Ovary (tissue), 10 donors: ENCODE measurements around the gene TMEM266. TPM values are rescaled to one million over a fixed set of nuclear protein-coding genes. Genes with fewer than 3 reads are reported as not detected.
A peak's percentile ranks its signal among the peaks of the same experiment; 100 is the strongest.
"Not testable (repeated sequence)": the region's sequence is repeated elsewhere in the genome, so short reads cannot be mapped to it uniquely, and the experiment has no call there.

Experiments used
- DNase-seq, 5 donors: peaks; one replicate each; pipeline ENCODE4 v3.0.0-alpha.2; 2019 to 2020
- H3K27ac ChIP-seq, 2 donors: fragments of 200-600 bp; one replicate each; pipeline versions ENCODE4 v1.5.1 to v1.8.0; 2019 to 2022
- H3K27me3 ChIP-seq: fragments of 200-600 bp; one replicate; pipeline ENCODE4 v1.8.0; 2022
- H3K36me3 ChIP-seq: fragments of 200-600 bp; sonication (generic); one replicate; pipeline ENCODE4 v1.5.1; 2019
- H3K4me1 ChIP-seq: one replicate; pipeline ENCODE4 v1.8.1; 2013; ENCODE audit warnings: mild to moderate bottlenecking, moderate library complexity; ENCODE audit not compliant: insufficient read depth
- H3K4me3 ChIP-seq: fragments of 200-600 bp; sonication (generic); one replicate; pipeline ENCODE4 v1.5.1; 2017
- H3K9me3 ChIP-seq, 2 donors: fragments of 200-600 bp in 1 of 2; sonication (generic) in 1 of 2; one replicate each; pipeline versions ENCODE4 v1.5.1 to v1.8.1; 2013 to 2019; ENCODE audit warnings: mild to moderate bottlenecking in 1 of 2, moderate library complexity in 1 of 2
- CTCF ChIP-seq, 3 donors: fragments of 450-650 bp in 2 of 3; fragments of 200-600 bp in 1 of 3; IDR thresholded peaks; one replicate each; pipeline versions ENCODE4 v1.5.1 to v1.8.0; 2016 to 2022; ENCODE audit warnings: antibody characterized with exemption in 3 of 3, mild to moderate bottlenecking in 1 of 3
- EP300 ChIP-seq: sonication (generic); formaldehyde crosslinking; IDR thresholded peaks from one replicate; pipeline ENCODE4 v1.6.1; 2017; ENCODE audit warnings: antibody characterized with exemption
- POLR2A ChIP-seq: fragments of 450-650 bp; IDR thresholded peaks from one replicate; pipeline ENCODE4 v1.6.1; 2017; ENCODE audit warnings: antibody characterized with exemption, mild to moderate bottlenecking, moderate library complexity
- WGBS, 3 donors: extraction: QIAGEN DNeasy Blood & Tissue Kit in 1 of 3; methylation state at CpG; one replicate each; pipeline versions ENCODE4 v1.1.5 to v1.1.7; 2013 to 2017; 5-methylcytosine and 5-hydroxymethylcytosine counted together
- intact Hi-C, 4 donors: fragments of 100-400 bp; cut with DNase I; formaldehyde crosslinking; loops; one replicate each; pipeline versions ENCODE4 v1.11.0 to v1.15.1; 2022 to 2023
- long read RNA-seq, 3 donors: library from polyadenylated mRNA in 2 of 3; unstranded in 2 of 3; transcript quantifications; one replicate each; pipeline ENCODE4 v2.0.0 and lab custom pipeline, GENCODE V29; 2021 to 2026
- polyA plus RNA-seq, 2 donors: library from polyadenylated mRNA; stranded (reverse); fragments of 200-250 nt in 1 of 2; fragments of 350-450 nt in 1 of 2; fragmentation: Illumina TruSeq in 1 of 2; extraction: RNeasy Lipid Tissue Mini Kit (QIAGEN cat#74804) in 1 of 2; gene quantifications; one replicate each; pipeline ENCODE4 v1.2.3, GENCODE V29; 2013 to 2014
- total RNA-seq, 7 donors: library from RNA; depleted of rRNA in 2 of 7; stranded (reverse); fragments of >200 nt in 2 of 7; fragmentation: NEBNext Ultra II Directional in 3 of 7; extraction: Animal tissue kit (Norgen Biotek cat#: 25700) in 3 of 7; gene quantifications; one replicate each; pipeline versions ENCODE4 v1.1.0 to v1.2.4, GENCODE V29; 2016 to 2023
- donor health status: DM: no; HTN: no; CAD: no; lungs with moderate emphysema.
- donor health status: DM: no; HTN: no; CAD: no.
- donor health status: Bipolar disorder and iron deficiency.
- donor health status: DM: yes; HTN: yes; CAD: no.
- donor health status: DM: no; HTN: no; CAD: no.
- donor health status: DM: yes; HTN: yes; CAD: no.

Gene TMEM266
- total RNA-seq (under 1 TPM in 1 of 7 donors, not detected in 6; 0.11 TPM), polyA plus RNA-seq (under 1 TPM in 1 of 2 donors, not detected in 1; 0.13 TPM)
- long read RNA-seq, donor 1, partial matches to known transcripts = 0 of 3 reads
- long read RNA-seq, donor 1, other reads (novel, unspliced or antisense) = 3 of 3 reads
- long read RNA-seq, donor 2, partial matches to known transcripts = 0 of 6 reads
- long read RNA-seq, donor 2, other reads (novel, unspliced or antisense) = 0 of 6 reads
- long read RNA-seq, donor 3 = 0 reads

- 1% methylated on average over 39 to 107 of the region's 107 CpGs for WGBS, 3 donors
- H3K36me3 ChIP-seq = no peaks in the 10 kb centered on the region
- H3K27me3 ChIP-seq = no peaks in the 10 kb centered on the region
- intact Hi-C loops = no loop called here
- H3K9me3 ChIP-seq = no peaks in the 10 kb centered on the region
- H3K4me1 ChIP-seq = peaks cover 1% of the 10 kb centered on the region
- peak within 1 kb of the TSS; percentile 53 for H3K4me3 ChIP-seq
- peak in 4 of 5 donors; percentile 13 to 56 (median 42) for DNase-seq
- no peak for TF ChIP-seq POLR2A
- no peak for TF ChIP-seq EP300
- no peak for TF ChIP-seq CTCF (IDR thresholded peaks at IDR 0.05)
- H3K27ac ChIP-seq = no peak within 1 kb of the TSS
These were observed at the start of gene TMEM266 for GRCh38 chr15:76059320-76060117. Gene TMEM266 (plus strand): TSS chr15:76059985. CDS start chr15:76134264, 74,279 bp downstream.

GRCh38 chr15:76010613-76011012, 49.2 kb upstream of the TMEM266 start:
- intact Hi-C loops = no loop called here
- Histone ChIP-seq H3K27ac (no peak overlapping the region), H3K4me1 (peaks cover 2% of the 10 kb centered on the region), H3K36me3 (no peaks in the 10 kb centered on the region), H3K27me3 (no peaks in the 10 kb centered on the region), H3K9me3 (no peaks in the 10 kb centered on the region), H3K4me3 (no peak overlapping the region)
- TF ChIP-seq EP300 (no peak), POLR2A (no peak), CTCF (IDR thresholded peaks at IDR 0.05) (no peak)
- no peak for DNase-seq
- 69 to 82% (median 76%) methylated on average over 2 of the region's 2 CpGs for WGBS, 3 donors

- WGBS, 3 donors = 10 to 14% (median 10%) methylated on average over 13 of the region's 13 CpGs
- H3K4me1 ChIP-seq = peaks cover 2% of the 10 kb centered on the region
- no peaks in the 10 kb centered on the region for H3K27me3 ChIP-seq
- no peaks in the 10 kb centered on the region for H3K9me3 ChIP-seq
- H3K36me3 ChIP-seq = no peaks in the 10 kb centered on the region
- intact Hi-C loops = no loop called here
- no peak within 1 kb of the TSS for H3K4me3 ChIP-seq
- DNase-seq = no peak
- TF ChIP-seq CTCF (IDR thresholded peaks at IDR 0.05) (no peak), EP300 (no peak), POLR2A (no peak)
- no peak within 1 kb of the TSS for H3K27ac ChIP-seq
These were observed 47.9 kb upstream of the TMEM266 start, which contains the start of gene NRG4 for GRCh38 chr15:76011627-76012551. Gene NRG4 (minus strand): TSS chr15:76012424. CDS start chr15:76011230, 1,194 bp downstream.

GRCh38 chr15:76013470-76013869, 46.3 kb upstream of the TMEM266 start:
- intact Hi-C loops, H3K9me3 ChIP-seq, H3K27me3 ChIP-seq, DNase-seq, H3K36me3 ChIP-seq, H3K27ac ChIP-seq, H3K4me1 ChIP-seq, H3K4me3 ChIP-seq: not testable (repeated sequence)
- WGBS, 3 donors = 94 to 97% (median 97%) methylated on average over 4 of the region's 4 CpGs
